Measurements from ENCODE around the gene DHX30.
"Not testable (repeated sequence)": the region's sequence is repeated elsewhere in the genome, so short reads cannot be mapped to it uniquely, and the experiment has no call there.

The DHX30 gene

GRCh38 chr3:47854267-47854666 lies 51.3 kb downstream of the DHX30 start:
- DNase-seq, result no peak

GRCh38 chr3:47854720-47855455 lies 52.0 kb downstream of the DHX30 start:
- DNase-seq, result no peak

DNA sequence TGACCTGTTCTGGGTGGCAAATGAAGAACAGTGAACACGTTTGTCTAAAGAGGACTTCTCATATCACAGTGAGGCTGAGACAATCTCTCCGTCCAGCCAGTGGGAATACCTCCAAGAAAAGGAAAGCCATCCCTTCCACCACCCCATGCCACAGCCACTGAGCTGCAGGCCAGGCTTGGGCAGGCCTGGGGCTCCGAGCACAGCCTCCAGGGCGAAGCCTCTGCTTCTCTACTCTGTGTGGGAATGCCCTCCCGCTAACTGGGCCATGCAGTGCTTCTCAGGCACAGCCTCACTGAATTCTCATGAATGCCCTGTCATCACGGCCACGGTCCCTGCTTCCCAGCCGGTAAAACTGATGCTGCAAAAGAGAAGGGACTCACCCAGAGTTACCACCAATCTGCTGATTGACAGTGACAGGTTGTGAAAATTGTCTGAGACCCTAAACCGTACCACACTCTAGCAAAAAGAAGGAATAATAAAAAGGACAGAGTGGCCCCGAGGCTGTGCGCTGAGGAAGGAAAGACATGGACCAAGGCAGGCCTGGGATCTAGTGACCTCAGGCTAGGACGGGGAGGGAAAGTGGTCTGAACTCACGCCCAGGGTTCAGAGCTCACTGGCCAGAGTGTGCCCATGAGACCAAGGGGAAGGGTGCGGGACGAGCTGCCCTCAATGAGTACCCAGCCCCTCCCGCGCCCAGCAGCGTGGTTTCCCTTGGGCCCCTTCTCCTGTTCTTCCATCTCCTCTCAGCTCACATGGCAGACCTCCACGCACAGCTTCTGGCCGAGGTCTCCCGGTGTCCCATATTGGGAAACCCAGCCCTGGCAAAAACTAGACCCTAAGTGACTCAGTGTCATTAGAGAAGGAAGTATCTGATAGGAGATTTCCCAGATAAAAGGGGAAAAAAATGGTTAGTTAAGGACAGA lies 52.8 kb downstream of the DHX30 start:
- DNase-seq, result no peak

DNA sequence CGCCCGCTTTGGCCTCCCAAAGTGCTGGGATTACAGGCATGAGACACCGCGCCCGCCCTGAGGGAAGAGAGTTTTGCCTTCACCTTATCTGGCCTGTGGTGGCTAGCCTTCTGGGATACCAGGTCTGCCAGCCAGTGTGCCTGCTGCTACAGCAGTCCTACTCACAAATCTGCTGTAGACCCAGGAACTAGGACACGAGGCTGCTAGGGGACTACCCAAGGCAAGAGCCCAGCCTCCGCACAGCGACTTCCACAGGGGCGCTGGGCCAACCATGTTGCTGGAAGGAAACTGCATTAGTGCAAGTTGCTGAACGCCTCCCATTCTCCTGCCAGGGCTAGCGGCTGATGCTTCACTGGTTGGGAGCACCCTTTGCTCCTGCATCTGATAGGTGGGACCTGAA lies 53.7 kb downstream of the DHX30 start:
- DNase-seq, result no peak

GRCh38 chr3:47857151-47857550 lies 54.2 kb downstream of the DHX30 start:
- DNase-seq, result no peak

GRCh38 chr3:47859956-47860605 lies 57.1 kb downstream of the DHX30 start:
- no peak for DNase-seq

DNA sequence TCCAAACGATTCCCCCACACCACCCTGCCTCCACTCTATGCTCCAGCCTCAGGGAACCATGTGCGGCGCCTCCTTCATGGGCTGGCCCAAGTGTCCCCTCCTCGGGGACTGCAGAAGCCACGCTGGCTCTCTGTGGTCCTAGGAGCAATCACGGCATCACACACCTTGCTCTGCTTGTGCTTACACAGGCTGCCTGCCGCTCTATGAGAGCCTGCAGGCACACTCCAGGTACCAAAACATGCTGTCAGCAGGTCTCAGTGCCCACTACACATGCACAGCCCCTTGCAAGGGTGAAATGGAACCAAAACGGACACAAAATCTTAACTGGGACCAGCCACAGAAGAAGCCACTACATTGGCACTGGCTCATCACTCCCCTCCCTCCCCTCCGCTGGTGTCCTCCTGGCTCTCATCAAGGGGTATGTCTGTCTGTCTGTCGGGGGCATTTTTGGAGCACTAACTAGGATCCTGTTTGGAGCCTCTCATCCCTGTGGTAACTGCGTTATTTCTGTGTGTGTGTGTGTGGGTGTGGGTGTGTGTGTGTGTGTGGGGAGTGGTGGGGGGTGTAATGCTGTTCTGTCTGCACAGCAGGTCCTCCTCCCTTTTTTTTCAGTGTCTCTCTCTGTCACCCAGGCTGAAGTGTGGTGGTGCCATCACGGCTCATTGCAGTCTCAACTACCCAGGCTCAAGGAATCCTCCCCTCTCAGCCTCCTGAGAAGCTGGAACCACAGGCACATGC lies 60.6 kb downstream of the DHX30 start:
- DNase-seq, result no peak

DNA sequence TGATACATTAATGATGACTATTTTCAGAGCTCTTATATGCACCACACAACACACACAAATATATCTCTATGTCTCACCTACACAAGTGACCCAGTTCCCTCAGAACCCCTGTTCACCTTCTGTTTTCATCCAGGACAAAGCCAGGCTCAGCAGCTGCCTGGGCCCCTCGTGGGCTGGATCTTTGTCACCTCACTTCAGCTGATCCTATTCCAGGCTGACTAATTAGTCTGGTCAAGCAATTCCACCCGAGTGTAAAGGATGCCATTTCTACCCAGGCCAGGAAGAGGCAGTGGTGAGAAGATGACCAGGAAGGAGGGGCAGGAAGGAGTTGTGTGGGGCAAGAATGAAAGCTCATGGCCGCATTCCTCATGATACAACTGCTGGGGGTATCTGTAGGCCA lies 62.3 kb downstream of the DHX30 start:
- no peak for DNase-seq

DNA sequence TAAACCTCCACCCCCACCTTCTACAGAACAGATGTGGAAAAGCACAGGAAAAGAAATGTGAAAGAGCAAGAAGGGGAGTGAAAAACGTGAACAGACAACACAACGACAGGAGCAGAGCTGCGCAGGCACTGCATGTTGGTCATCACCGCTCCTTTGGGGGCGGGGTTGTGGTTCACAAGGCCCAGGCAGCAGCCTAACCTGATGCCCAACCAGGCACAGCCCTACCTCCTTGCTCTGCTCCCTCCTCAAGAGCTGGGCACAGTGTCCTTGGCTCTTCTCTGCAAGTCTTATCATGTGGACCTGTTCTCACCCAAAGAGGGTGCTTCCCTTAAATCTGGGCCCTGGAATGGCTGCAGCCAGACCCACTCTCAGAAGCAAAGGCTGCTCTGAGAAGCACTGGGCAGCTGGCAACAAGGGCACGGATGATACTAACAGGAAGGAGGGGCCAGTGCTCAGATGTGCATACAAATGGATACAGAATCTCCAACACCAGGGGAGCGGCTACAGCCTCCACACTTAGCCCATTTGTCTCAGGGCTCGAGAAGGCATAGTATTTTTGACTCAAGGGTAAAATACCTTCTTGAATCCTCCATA lies 64.6 kb downstream of the DHX30 start:
- DNase-seq, result no peak

GRCh38 chr3:47868306-47868705 lies 65.4 kb downstream of the DHX30 start:
- DNase-seq, result no peak

- no peak for DNase-seq
These were observed 67.2 kb downstream of the DHX30 start for GRCh38 chr3:47870156-47870555.

GRCh38 chr3:47870702-47871260 lies 67.8 kb downstream of the DHX30 start:
- no peak for DNase-seq

- no peak for DNase-seq
These were observed 68.5 kb downstream of the DHX30 start for GRCh38 chr3:47871389-47871788.

DNA sequence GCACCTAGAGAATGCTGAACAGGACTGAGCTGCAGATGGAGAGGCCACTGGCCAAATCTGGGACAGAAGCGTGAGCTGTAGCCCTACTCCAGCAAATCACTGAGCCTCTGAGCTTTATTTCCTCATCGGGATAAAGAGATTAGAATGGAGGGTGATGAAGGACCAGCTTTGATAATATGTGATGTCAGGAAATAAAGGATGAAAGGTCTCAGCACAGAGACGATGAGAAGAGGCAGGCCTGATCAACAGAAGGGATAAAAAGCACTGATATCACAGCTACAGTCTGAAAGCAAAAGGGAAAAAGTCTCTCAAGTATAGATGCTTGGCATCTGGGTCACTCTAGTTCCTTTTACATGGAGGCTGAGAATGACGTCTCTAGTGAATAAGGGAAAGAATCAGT lies 70.0 kb downstream of the DHX30 start:
- DNase-seq, result no peak

DNA sequence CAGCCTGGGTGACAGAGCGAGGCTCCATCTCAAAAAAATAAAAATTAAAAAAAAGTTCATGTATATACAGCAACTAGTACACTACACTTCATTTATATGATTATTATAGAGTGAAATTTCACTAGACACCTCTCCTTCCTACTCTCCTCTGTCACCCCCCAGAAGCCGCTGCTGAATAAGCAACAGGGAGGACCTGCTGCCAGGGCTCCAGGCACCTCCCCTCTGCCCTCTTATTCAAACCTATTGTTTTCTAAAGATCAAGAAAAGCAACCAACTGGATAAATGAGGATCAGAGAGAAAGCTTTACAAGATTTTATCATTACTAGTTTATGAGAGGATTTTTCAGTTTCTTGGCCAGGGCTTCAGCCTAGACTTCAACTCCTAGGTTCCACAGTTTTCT lies 71.5 kb downstream of the DHX30 start:
- DNase-seq, result no peak

- DNase-seq, result no peak
These were observed 72.0 kb downstream of the DHX30 start for GRCh38 chr3:47874913-47875312.

DNA sequence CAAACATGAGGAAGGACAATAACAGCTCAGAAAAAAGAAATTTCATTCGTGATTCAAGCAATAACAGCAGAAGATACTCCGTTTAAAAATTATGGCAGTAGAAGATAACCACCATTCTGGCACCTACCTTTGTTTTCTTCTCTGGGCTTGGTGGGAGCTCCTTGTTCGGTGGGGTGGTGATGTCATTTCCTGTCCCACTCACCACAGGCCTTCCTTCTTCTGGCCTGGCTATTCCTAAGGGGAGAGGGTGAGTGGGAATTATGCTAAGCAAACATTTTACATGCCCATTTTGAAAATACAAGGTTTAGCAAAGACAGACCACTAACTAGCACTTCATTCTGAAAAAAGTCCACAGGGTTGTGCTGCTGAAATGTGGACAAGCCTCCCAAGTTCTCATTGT lies 74.4 kb downstream of the DHX30 start:
- no peak for DNase-seq

- no peak for DNase-seq
These were observed 74.8 kb downstream of the DHX30 start for GRCh38 chr3:47877719-47878118.

DNA sequence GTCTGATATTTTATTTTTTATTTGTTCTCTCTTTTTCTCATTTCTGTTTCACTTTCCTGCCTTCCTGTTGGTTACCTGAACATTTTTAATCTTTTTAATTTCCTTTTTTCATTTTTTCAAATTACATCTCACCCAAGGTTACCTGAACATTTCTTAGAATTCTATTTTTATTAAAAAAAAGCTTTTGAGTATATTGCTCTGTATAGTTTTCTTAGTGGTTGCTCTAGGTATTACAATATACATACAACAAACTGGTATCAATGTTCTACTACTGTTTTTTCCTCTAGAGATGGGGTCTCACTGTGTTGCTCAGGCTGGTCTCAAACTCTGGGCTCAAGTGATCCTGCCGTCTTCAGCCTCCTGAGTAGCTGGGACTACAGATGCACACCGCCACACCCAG lies 79.4 kb downstream of the DHX30 start:
- DNase-seq, result no peak

DNA sequence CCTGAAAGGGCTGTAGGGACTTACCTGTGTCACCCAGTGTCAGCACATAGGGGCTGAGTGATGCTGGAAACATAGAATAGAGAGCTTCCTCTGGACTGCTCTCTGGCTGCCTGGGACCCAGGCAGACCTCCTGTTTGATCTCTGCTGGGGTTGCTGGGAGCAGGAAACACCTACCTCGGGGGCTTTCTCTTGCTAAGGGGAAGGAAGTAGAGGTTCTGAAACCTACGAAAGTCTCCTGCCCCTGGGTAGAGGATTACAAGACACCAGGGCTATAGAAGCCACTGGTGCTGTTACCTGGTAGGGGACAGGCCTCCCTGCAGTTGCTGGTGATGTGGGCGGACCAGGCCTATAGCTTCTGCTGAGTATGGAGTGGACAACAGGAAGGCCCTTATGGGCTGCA lies 81.7 kb downstream of the DHX30 start:
- DNase-seq, result no peak

DNA sequence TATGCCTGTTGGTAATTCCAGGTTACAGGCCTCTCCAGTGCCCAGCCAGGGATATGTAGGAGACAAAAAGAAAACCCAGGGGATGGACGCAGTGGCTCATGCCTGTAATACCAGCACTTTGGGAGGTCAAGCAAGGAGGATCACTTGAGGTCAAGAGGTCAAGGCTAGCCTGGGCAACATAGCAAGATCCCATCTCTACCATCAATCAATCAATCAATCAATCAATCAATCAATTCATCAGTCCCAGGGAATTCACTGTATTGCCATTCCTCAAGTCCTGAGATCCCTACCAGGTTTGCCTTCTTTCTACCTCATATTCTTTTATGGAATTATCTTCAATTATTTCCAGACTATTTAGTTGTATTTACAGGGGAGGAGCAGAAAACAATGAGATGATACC lies 82.2 kb downstream of the DHX30 start:
- DNase-seq, result no peak

DNA sequence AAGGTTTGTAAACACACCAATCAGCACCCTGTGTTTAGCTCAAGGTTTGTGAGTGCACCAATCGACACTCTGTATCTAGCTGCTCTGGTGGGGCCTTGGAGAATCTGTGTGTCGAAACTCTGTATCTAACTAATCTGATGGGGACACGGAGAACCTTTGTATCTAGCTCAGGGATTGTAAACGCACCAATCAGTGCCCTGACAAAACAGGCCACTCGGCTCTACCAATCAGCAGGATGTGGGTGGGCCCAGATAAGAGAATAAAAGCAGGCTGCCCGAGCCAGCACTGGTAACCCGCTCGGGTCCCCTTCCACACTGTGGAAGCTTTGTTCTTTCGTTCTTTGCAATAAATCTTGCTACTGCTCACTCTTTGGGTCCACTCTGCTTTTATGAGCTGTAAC lies 85.1 kb downstream of the DHX30 start:
- DNase-seq, result not testable (repeated sequence)
